Stimulated activated CD8-positive, alpha-beta memory T cell treated with anti-CD3 and anti-CD28 coated beads, Interleukin-4, amount 100 ng/mL, for 1 hour (primary cell): ENCODE data around the gene POLA1.
A peak's percentile ranks its signal among the peaks of the same experiment; 100 is the strongest.
"Not testable (repeated sequence)": the region's sequence is repeated elsewhere in the genome, so short reads cannot be mapped to it uniquely, and the experiment has no call there.

Experiments
- DNase-seq, 2 donors: peaks; one replicate each; pipeline ENCODE4 v3.0.0-alpha.2; 2020; ENCODE audit warnings: low read depth in 2 of 2, low spot score in 1 of 2

Gene POLA1, protein sequence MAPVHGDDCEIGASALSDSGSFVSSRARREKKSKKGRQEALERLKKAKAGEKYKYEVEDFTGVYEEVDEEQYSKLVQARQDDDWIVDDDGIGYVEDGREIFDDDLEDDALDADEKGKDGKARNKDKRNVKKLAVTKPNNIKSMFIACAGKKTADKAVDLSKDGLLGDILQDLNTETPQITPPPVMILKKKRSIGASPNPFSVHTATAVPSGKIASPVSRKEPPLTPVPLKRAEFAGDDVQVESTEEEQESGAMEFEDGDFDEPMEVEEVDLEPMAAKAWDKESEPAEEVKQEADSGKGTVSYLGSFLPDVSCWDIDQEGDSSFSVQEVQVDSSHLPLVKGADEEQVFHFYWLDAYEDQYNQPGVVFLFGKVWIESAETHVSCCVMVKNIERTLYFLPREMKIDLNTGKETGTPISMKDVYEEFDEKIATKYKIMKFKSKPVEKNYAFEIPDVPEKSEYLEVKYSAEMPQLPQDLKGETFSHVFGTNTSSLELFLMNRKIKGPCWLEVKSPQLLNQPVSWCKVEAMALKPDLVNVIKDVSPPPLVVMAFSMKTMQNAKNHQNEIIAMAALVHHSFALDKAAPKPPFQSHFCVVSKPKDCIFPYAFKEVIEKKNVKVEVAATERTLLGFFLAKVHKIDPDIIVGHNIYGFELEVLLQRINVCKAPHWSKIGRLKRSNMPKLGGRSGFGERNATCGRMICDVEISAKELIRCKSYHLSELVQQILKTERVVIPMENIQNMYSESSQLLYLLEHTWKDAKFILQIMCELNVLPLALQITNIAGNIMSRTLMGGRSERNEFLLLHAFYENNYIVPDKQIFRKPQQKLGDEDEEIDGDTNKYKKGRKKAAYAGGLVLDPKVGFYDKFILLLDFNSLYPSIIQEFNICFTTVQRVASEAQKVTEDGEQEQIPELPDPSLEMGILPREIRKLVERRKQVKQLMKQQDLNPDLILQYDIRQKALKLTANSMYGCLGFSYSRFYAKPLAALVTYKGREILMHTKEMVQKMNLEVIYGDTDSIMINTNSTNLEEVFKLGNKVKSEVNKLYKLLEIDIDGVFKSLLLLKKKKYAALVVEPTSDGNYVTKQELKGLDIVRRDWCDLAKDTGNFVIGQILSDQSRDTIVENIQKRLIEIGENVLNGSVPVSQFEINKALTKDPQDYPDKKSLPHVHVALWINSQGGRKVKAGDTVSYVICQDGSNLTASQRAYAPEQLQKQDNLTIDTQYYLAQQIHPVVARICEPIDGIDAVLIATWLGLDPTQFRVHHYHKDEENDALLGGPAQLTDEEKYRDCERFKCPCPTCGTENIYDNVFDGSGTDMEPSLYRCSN (N-terminal part only)

DNA sequence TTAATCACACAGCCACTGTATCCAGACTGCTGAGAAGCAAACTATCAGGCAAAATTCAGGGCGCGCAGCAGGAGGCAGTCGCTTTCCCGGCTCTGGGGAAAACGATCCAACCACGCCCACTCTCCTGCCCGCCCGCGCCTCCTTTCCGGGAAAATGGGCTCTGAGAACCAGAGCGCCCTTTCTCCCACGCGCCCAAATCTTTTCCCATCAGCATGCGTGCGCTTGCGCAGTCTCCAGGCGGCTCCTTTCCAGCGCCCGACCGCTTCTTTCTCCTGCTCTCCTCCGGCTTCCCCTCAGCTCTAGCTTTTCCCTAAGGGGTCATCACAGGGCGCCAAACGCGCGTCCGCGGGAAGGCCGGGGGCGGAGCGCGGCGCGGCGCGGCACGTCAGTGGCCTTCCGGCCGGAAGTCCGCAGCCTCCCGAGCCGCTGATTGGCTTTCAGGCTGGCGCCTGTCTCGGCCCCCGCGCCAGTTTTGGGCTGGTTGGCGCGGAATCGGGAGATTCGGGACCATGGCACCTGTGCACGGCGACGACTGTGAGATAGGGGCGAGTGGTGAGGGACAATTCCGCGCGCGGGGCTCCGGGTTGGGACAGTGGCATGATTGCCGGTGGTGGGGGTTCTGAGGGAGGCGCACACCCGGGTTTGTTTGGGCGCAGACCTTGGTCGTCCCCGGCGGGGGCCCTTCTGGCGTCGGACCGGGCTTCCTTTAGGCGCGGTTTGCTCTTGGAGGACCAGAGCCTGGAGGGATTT lies at the start of gene POLA1:
Gene POLA1 (plus strand): TSS at position 466 of the 750 bp plus-strand sequence. CDS start 44 bp downstream, at position 510.
- peak; percentile 11 to 29 for DNase-seq

DNA sequence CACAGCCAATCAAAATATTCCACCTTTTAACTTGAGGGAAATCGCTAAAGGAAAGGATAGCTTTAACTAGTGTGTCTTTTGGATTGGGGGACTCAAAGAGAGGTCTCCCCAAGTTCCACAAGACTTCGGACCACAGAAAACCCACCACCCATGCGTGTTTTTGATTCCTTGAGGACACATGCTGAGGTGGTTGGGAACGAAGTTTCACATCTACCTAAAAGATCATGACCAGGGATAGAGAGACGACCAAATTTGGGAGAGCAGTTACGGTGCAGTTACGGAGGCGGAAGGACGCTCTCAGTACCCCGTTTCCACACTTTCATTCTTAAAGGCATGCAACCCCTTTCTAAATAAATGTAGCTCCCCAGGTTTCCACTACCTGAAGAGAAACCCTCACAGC lies 47.7 kb upstream of the POLA1 start:
- no peak for DNase-seq

DNA sequence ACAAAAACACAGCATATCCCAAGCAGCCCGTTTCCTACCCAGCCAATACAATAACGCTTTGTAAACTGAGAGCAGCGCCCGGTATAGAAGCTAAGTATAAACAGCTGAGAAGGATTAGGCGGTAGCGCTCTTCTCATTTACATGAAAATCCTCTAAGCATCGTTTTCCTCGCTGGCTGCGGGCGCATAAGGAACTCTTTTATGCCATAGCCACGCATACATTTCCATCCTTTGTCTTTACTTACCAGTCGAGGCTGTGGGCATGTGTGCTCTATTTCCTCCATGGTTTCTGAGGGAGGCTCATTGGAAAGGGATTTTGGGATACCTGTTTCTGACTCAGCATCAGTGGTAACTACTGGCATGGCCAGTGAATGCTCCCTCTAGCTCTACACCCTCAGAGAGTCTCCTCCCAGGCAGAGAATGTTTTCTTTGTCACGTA lies 47.0 kb upstream of the POLA1 start:
- DNase-seq: no peak

DNA sequence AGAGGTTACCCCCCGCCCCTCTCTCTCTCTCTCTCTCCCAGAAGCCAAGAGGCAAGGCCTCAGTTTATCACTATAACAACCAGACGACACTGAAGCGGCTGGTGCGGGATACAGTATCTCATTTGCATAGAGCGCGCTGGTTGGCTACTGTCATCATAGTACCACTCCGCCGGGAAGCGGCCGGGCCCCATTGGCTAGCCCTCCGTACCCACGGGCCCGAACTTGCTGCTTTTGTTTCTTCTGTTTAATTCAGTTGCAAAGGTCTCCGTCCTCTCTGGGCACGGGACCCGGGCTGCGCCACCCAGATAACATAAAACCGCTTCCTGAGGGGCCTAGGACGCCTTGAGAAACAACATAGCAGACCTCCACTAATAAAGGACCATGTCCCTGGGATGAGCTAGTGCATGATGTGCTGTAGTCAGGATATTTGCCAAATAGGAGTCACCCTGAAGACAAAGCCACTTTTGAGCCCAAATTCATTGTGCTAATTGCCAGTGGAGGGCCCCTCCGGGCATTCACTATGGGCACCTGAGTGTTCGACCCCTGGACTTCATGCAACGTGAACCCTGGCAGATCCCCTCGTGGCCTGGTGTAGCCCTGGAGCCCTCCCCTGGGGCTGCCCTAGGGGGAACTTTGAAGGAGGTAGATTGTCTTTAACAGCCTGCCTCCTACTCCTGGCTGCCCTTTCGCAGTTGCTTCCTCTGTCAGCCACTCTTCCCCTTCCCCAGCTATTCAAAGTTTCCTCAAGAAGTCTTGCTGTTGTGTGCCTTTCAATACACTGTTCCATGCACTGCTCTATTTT lies 46.3 kb upstream of the POLA1 start, which contains the start of gene PCYT1B:
Gene PCYT1B (minus strand): TSS at position 91 of the 802 bp plus-strand sequence. CDS start 242 bp downstream, outside the sequence.
- DNase-seq: peak; percentile 6 to 19

DNA sequence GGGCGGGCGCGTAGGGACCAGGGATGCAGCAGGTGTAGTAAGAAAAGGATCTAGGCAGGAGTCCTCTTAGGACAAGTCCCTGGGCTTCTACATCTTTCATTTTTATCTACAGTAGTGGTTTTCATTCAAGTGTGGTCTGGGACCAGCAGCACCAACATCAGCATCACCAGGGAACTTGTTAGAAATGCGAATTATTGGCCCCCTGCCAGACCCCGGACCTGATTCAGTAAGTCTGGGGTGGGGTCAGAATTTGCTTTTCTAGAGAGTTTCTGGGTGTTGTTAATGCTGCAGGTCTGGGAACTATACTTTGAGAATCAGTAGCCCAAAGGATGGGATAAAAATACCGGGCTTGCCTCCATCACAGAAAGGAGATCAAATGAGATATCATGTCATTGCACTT lies 45.2 kb upstream of the POLA1 start:
- no peak for DNase-seq

DNA sequence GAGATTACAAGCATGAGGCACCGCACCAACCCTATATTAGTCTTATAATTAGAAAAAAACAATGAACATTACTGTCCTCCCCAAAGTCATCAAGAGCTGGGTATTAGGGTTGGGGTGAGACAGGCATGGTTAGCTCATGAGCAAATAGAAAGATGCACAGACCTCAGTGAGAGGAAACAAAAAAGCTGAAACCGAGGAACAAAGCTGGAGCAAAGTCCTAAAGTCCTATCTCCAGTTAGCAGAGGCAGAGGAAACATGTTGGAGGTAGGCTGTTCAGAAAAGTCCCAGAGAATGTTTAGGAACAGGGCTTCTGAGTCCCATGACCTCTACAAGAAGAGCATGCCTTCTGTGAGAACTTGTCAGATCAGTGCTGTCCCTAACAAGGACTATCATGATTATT lies 41.9 kb upstream of the POLA1 start:
- DNase-seq: no peak

DNA sequence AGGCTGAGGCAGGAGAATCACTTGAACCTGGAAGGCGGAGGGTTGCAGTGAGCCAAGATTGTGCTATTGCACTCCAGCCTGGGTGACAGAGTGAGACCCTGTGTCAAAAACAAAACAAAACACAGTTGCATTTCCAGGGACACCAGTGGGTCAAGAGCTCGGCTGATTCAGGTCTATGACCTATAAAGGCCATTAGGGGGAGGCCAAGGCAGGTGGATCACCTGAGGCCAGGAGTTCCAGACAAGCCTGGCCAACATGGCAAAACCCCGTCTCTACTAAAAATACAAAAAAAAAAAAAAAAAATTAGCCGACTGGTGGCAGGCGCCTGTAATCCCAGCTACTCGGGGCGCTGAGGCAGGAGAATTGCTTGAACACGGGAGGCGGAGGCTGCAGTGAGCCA lies 38.0 kb upstream of the POLA1 start:
- DNase-seq: not testable (repeated sequence)

DNA sequence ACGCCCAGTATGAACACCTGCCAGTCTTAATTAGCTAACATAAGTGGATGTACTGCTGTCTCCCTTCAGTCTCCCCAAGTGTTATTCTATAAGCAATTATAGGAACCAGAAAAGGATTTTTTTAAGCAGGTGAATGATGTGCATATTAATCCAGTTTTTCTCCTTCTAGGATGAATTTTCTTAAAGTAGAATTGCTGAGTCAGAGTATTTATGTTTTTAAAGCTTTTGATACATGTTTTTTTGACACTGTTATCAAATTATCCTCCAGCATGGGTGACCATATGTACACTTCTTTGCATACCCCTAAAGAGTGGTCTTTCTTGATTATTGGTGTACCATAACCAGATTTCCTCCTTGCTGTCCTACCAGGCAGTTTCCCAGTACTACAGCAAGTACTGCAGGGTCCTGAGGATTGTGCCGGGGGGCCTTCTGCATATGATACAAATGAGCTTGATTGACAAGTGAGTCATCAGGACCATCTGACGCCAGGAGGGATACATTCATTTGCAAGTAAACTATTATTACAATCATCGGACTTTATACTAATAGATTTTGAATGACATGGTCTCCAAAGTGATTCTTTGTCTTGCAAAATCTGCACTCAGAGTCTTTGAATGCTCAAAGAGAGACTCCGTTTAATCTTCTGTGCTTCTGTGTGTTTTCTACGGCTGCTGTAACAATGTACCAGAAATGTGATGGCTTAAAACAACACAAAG lies 35.9 kb upstream of the POLA1 start:
- DNase-seq: no peak

DNA sequence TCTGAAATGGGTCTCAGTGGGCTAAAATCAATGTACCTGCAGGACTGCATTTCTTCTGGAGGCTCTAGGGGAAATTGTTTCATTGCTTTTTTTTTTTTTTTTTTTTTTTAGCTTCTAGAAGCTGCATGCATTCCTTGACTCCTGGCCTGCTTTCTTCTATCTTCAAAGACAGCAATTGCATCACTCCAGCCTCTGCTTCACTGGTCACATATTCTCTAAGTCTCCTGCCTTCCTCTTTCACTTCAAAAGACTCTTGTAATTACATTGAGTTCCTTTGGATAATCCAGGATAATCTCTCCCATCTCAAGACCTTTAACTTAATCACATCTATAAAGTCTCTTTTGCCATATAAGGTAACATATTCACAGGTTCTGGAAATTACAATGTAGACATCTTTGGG lies 35.3 kb upstream of the POLA1 start:
- no peak for DNase-seq

DNA sequence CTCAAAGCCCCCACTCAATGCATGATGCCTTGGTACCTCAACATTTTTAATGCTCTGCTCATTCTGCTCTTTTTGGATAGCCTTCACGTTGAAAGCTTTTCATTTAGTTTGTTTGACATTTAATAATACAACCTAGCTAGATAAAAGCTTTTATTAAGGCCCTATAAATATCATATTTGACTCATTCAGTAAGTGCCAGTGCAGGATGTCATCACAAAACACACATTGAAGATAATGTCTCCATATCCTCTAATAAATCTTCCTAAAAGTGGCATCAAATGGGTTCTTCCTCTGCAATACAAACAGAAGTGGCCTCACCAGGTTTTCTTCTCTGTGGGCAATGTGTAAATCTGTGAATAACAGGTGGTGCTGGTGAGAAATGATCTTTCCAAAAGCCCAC lies 34.6 kb upstream of the POLA1 start:
- no peak for DNase-seq

DNA sequence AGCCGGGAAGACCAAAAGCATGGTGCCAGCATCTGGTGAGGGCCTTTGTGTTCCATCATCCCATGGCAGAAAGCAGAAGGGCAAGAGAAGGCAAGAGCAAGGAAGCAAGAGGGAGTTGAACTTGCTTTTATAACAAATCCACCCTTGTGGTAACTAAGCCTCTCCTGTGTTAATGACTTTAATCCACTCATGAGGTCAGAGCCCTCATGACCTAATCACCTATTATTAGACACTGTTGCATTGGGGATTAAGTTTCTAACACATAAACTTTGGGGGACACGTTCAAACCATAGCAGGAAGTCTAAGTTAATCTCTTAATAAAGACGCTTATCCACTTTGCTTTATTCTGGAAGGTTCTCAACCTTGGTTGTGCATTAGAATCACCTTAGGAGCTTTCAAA lies 34.1 kb upstream of the POLA1 start:
- DNase-seq: no peak

DNA sequence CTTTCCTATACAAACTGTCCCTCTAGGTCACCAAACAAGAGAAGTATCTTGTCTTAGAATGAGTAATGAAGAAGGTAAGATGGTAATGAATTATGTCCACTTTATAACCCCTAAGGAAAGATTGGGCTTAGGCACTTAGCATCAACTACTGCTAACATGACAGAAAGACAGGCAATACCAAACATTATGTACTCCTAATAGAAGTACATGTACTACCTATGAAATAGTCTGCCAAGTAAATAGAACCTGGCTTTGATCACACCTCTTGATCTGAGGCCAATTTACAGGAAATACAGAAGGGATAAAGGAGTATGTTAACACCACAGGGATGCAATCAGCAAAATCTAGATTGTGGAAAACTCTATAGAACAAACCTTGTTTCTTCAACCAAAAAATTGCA lies 32.4 kb upstream of the POLA1 start:
- DNase-seq: no peak

DNA sequence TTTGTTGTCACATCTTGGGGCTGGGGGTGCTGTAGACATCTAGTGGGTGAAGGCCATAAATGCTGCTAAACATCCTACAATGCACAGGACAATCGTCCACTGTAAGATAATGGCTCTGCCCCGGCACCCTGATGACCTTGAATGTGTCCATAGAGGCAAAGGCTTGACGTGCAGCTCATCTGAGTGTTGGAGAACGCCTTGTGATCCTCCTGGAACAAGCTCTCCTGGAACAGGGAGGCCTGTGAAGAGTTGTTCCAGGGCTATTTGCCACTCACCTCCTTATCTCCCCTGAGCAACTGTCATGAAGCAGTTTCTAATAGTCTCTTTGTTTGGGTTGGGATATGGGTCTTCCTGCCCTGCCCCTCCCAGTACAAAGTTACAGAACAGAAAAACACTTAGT lies 31.4 kb upstream of the POLA1 start:
- no peak for DNase-seq

DNA sequence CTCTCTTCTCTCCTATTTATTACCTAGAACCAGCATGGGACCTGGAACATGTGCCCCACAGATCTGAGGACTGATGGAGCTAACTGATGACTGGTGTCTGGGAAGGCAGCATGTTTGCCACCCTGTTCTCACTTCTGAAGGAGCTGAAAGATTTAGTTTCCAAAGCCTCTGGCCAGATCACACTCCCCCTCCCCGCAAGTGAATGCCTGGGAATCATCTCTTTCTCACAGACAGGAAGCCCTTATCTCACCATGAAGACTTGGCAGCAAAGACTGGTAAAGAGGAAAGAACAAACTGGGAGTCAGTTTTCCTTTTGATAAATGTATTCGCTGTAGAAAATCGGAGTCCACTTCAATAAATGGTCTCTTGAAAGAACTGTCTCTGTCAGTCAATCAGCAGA lies 25.6 kb upstream of the POLA1 start:
- no peak for DNase-seq

DNA sequence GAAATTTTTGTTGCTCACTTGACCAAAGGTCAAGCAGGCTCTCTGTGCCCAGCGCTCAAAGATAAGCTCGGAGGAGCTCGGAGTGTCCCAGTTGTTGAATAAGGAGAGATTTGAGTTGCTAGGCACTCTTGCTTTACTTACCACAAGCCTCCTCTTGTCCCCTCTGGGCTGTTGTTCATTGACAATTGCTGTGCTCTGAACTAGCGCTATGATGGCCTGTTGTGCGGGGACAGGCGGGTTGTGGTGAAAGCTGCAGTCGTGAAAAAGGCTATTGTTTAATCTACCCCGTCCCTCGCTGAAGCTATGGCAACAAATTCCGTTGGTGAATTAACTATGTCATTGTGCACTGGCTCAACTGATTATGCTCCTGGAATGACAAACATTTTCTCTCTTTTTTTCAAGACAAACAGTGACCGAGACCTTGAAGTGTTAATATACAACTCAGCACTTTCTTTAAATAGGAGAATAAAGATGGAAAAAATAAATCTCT lies 21.0 kb upstream of the POLA1 start:
- DNase-seq: no peak

DNA sequence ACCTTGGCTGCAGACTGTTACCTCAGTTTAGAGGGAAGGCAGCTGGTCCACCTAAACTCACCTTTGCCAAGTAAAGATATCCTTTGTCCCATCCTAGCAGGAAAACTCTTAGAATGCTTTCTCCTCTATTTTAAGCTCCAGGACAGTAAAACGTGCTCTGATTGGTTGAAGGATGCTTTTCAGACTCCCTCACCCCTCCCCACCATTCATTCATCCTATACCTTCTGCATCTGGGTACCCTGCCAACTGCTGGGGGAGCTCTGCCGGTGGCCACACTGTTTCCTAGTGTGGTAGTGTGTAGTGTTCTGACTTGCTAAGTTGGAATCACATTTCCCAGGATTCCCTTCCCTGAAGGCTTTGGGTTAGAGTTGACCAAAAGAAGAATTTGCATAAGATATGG lies 20.3 kb upstream of the POLA1 start:
- no peak for DNase-seq

DNA sequence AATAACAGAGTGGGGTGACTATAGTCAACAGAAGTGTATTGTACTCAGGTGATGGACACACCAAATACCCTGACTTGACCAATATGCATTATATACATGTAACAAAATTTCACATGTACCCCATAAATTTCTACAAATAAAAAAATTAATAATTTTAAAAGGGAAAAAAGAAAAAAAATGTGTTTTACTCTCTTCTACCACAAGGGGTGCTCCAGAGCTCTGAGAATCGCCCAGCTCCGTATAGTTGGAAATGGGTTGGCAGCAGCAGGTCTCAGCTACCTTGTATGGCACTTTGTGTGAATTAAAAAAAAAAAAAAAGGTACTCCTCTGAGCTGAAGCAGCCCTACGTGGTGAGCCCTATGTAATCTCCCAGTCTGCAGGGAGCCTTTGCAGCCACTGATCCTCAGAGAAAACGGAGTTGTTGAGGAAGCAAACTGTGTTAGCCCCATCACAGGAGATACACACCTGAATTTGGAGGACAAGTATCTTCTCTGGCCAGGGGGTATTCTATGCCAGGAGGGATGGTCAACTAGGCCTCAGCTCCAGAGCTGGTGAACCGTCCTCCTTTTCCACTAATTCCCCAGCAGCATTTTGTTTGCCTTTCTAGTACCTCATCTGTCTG lies 17.2 kb upstream of the POLA1 start:
- no peak for DNase-seq

DNA sequence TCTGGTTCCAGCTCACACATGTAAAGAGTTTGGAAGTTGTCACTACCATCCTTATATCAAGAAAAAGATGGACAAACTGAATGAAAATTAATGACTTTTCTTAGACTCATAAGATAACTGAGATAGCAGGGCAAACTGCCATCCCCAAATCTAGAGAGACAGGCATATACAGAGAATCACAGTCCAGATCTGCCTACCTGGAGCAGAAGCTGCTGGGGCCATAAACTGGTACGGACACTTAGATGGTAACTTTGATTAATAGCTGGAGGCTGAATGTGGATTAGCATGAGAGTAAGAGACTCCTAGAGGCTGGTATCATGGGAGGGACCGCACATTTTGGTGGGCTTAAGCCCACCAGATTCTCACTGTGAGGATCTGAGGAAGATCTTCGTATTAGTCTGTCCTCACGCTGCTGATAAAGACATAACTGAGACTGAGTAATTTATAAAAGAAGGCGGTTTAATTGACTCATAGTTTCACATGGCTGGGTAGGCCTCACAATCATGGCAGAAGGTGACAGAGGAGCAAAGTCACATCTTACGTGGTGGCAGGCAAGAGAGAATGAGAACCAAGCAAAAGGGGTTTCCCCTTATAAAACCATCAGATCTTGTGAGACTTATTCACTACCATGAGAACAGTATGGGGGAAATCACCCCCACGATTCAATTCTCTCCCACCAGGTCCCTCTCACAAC lies 10.8 kb upstream of the POLA1 start:
- no peak for DNase-seq
